HG02571 (cell line): ENCODE data around the gene BBS5.

Source experiments
- ATAC-seq: cut with Tn5 transposase; IDR thresholded peaks from one replicate; pipeline ENCODE4 v1.9.1; 2021; ENCODE audit warnings: mild to moderate bottlenecking, moderate library complexity; ENCODE audit not compliant: unreplicated experiment

BBS5 gene

DNA sequence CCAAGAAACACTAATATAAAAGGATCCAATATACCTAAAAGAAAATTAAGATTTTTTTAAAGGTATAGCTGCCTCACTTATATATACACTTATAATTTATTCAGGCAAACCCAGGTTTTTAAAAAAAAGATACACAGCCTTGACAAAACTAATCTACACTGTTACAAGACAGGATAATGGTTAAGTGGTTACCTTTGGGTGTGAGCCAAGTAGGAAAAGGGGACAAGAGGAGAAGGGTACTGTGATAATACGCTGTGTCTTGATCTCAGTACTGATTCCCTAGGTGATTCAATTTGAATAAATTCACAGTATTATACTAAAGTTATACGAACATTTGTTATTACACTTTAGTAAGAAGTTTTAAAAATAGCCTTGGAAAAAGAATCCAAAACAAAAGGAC is 60.9 kb downstream of the BBS5 start:
- no peak for ATAC-seq

DNA sequence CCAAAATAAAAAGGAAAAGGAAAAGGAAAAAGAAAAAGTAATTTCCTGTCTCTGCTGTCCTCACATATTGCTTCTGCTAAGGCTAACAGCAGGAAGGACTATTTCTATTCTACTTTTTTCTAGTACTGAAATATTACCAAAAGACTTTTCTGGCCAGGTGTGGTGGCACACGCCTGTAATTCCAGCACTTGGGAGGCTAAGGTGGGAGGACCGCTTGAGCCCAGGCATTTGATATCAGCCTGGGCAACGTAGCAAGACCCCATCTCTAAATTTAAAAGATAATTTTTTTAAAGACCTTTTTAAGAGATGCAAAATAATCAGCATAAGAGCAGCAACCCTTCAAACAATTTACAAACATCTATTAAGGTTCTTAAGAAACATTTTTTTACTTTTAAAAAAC is 63.1 kb downstream of the BBS5 start:
- no peak for ATAC-seq

DNA sequence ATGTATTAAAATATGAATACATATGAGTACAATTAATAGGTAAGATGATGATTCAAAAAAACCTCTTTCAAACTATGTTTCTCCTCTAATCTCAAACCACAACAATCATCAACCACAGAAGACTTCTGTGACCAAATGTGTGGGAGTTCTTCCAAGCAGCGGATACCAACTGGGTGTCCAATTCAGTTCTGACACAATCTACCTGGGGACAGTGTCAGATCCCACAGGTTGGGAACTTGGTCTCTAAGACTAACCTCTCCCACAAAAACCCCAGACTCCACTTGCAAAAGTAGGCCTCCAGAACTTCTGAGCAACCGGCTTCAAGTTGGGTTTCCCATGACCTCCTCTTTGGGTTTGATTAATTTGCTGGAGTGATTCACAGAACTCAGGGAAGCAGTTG is 67.5 kb downstream of the BBS5 start:
- ATAC-seq = no peak
